GM12878 (cell line): ENCODE results near the gene FOXF1. TPM values are rescaled to one million over a fixed set of nuclear protein-coding genes. Genes with fewer than 3 reads are reported as not detected.

ENCODE experiments used
- BACH1 ChIP-seq: fragments of 450-650 bp; IDR thresholded peaks from 2 replicates; pipeline ENCODE4 v1.6.1; 2017; ENCODE audit warnings: mild to moderate bottlenecking, borderline replicate concordance
- BCL3 ChIP-seq: IDR thresholded peaks from 2 replicates; pipeline ENCODE4 v1.6.1; 2011; ENCODE audit warnings: borderline replicate concordance, low read depth, mild to moderate bottlenecking, moderate library complexity, low read length; ENCODE audit not compliant: insufficient read depth, poor library complexity, severe bottlenecking
- BHLHE40 ChIP-seq, 2 experiments: fragments of 450-650 bp in 1 of 2; IDR thresholded peaks; 2 replicates each; pipeline ENCODE4 v1.6.1; 2011 to 2017; ENCODE audit warnings: low read depth in 2 of 2, borderline replicate concordance in 1 of 2, improper control_type of control experiment in 1 of 2, low read length in 1 of 2, mild to moderate bottlenecking in 1 of 2
- BMI1 ChIP-seq: fragments of 450-650 bp; IDR thresholded peaks from 2 replicates; pipeline ENCODE4 v1.6.1; 2016; ENCODE audit warnings: mild to moderate bottlenecking, moderate library complexity, borderline replicate concordance
- CREB1 ChIP-seq: IDR thresholded peaks from 2 replicates; pipeline ENCODE4 v1.6.1; 2012; ENCODE audit warnings: low read depth, mild to moderate bottlenecking, inconsistent platforms
- EGR1 ChIP-seq, 2 experiments: IDR thresholded peaks; 1 replicate in 1 of 2; 2 replicates in 1 of 2; pipeline ENCODE4 v1.6.1; 2011 to 2012; ENCODE audit warnings: low read depth in 2 of 2, low read length in 2 of 2, borderline replicate concordance in 1 of 2, mild to moderate bottlenecking in 1 of 2, moderate library complexity in 1 of 2
- ESRRA ChIP-seq: IDR thresholded peaks from 2 replicates; pipeline ENCODE4 v1.6.1; 2012; ENCODE audit warnings: mild to moderate bottlenecking, low read length, improper control_type of control experiment
- ETV6 ChIP-seq, 2 experiments: fragments of 450-650 bp in 1 of 2; IDR thresholded peaks in 1 of 2; conservative IDR thresholded peaks in 1 of 2; 2 replicates each; pipeline ENCODE4 v1.6.1; 2014; ENCODE audit warnings: antibody characterized with exemption in 1 of 2, borderline replicate concordance in 1 of 2, low read depth in 1 of 2, mild to moderate bottlenecking in 1 of 2, moderate library complexity in 1 of 2
- FOXM1 ChIP-seq: IDR thresholded peaks from 2 replicates; pipeline ENCODE4 v1.6.1; 2012; ENCODE audit warnings: low read depth, mild to moderate bottlenecking, inconsistent platforms, low read length, moderate library complexity
- HDAC2 ChIP-seq: fragments of 200-600 bp; sonication (generic); IDR thresholded peaks from 2 replicates; pipeline ENCODE4 v1.6.1; 2017
- HDGF ChIP-seq: fragments of 450-650 bp; IDR thresholded peaks from 2 replicates; pipeline ENCODE4 v1.6.1; 2016; ENCODE audit warnings: antibody characterized with exemption
- IKZF1 ChIP-seq: fragments of 450-650 bp; conservative IDR thresholded peaks from 2 replicates; pipeline ENCODE4 v1.6.1; 2017; ENCODE audit warnings: antibody characterized with exemption, mild to moderate bottlenecking
- IKZF2 ChIP-seq, 2 experiments: fragments of 450-650 bp; IDR thresholded peaks; 2 replicates each; pipeline ENCODE4 v1.6.1; 2017; ENCODE audit warnings: mild to moderate bottlenecking in 2 of 2, moderate library complexity in 2 of 2
- IRF3 ChIP-seq: fragments of 450-650 bp; IDR thresholded peaks from 2 replicates; pipeline ENCODE4 v1.6.1; 2014; ENCODE audit warnings: mild to moderate bottlenecking
- IRF4 ChIP-seq: IDR thresholded peaks from 2 replicates; pipeline ENCODE4 v1.6.1; 2011; ENCODE audit warnings: low read depth, low read length
- JUNB ChIP-seq: IDR thresholded peaks from 2 replicates; pipeline ENCODE4 v1.6.1; 2016; ENCODE audit warnings: antibody characterized with exemption, mild to moderate bottlenecking
- JUND ChIP-seq: IDR thresholded peaks from 2 replicates; pipeline ENCODE4 v1.6.1; 2012; ENCODE audit warnings: low read depth, mild to moderate bottlenecking, low read length, improper control_type of control experiment, moderate library complexity
- NBN ChIP-seq: fragments of 450-650 bp; IDR thresholded peaks from 2 replicates; pipeline ENCODE4 v1.6.1; 2016
- NRF1 ChIP-seq: conservative IDR thresholded peaks from 2 replicates; pipeline ENCODE4 v1.6.1; 2011; ENCODE audit warnings: mild to moderate bottlenecking, low read depth, low read length, improper control_type of control experiment
- POLR2AphosphoS2 ChIP-seq: IDR thresholded peaks from 2 replicates; pipeline ENCODE4 v1.6.1; 2011; ENCODE audit warnings: low read depth, mild to moderate bottlenecking, low read length, improper control_type of control experiment, moderate library complexity
- RB1 ChIP-seq: fragments of 450-650 bp; formaldehyde crosslinking; IDR thresholded peaks from 2 replicates; pipeline ENCODE4 v1.6.1; 2017; ENCODE audit warnings: mild to moderate bottlenecking, borderline replicate concordance
- RELA ChIP-seq: fragments of 450-650 bp; IDR thresholded peaks from 2 replicates; pipeline ENCODE4 v1.8.0; 2014; ENCODE audit warnings: borderline replicate concordance; ENCODE audit not compliant: partially characterized antibody
- RUNX3 ChIP-seq: IDR thresholded peaks from 2 replicates; pipeline ENCODE4 v1.6.1; 2012; ENCODE audit warnings: low read length, inconsistent platforms
- SMAD5 ChIP-seq: IDR thresholded peaks from 2 replicates; pipeline ENCODE4 v1.6.1; 2016; ENCODE audit warnings: antibody characterized with exemption, low read depth
- SMARCA5 ChIP-seq: fragments of 450-650 bp; IDR thresholded peaks from 2 replicates; pipeline ENCODE4 v1.6.1; 2017; ENCODE audit warnings: mild to moderate bottlenecking
- SP1 ChIP-seq: IDR thresholded peaks from one replicate; pipeline ENCODE4 v1.6.1; 2011; ENCODE audit warnings: low read depth, low read length
- SREBF2 ChIP-seq: IDR thresholded peaks from 2 replicates; pipeline ENCODE4 v1.6.1; 2012; ENCODE audit warnings: mild to moderate bottlenecking, low read length
- SRF ChIP-seq, 2 experiments: IDR thresholded peaks; 2 replicates each; pipeline ENCODE4 v1.6.1; 2011; ENCODE audit warnings: low read depth in 2 of 2, low read length in 2 of 2, mild to moderate bottlenecking in 1 of 2, moderate library complexity in 1 of 2
- YY1 ChIP-seq: IDR thresholded peaks from 2 replicates; pipeline ENCODE4 v1.6.1; 2011; ENCODE audit warnings: low read depth, mild to moderate bottlenecking, low read length
- ZNF207 ChIP-seq: fragments of 450-650 bp; IDR thresholded peaks from 2 replicates; pipeline ENCODE4 v1.6.1; 2014; ENCODE audit warnings: antibody characterized with exemption, mild to moderate bottlenecking, borderline replicate concordance
- polyA plus RNA-seq, 11 experiments: library from polyadenylated mRNA; depleted of rRNA in 4 of 11; unstranded in 6 of 11; stranded (reverse) in 5 of 11; fragments of >200 nt; fragmentation: Nextera tagmentation in 4 of 11; fragmentation: Illumina TruSeq in 1 of 11; extraction: Ambion mirVana in 4 of 11; extraction: Trizol in 1 of 11; gene quantifications; 1 replicate in 1 of 11; 2 replicates in 10 of 11; pipeline versions ENCODE4 v1.2.1 to v1.2.3, GENCODE V29; 2011 to 2016; ENCODE audit warnings: inconsistent platforms in 2 of 11, missing spikeins in 2 of 11, low read depth in 1 of 11
- total RNA-seq, 4 experiments: library from RNA; depleted of rRNA in 3 of 4; stranded (reverse); fragments of >200 nt in 3 of 4; fragmentation: Illumina TruSeq in 1 of 4; extraction: Trizol in 1 of 4; gene quantifications; 2 replicates each; pipeline versions ENCODE4 v1.2.1 to v1.2.3, GENCODE V29; 2013 to 2021

Gene FOXF1
- total and polyA plus RNA-seq, 10 of the 15 experiments (the other 5 are each of a cell fraction or from before 2014, with no cell fraction given), result 0.01 TPM; not detected in 9

- peak; percentile 84 for TF ChIP-seq RELA
- no peak for TF ChIP-seq IKZF2 (IDR thresholded peaks at IDR 0.05)
- TF ChIP-seq YY1, result peak; percentile 75; the same call in 1 of the 2 replicates
- no peak for TF ChIP-seq JUNB
- peak; percentile 87; the same call in 1 of the 2 replicates for TF ChIP-seq RB1
- TF ChIP-seq BCL3, result no peak
- 0 out of 2 replicates have a peak, but pooled peaks have one; percentile 28 for TF ChIP-seq NBN
- TF ChIP-seq HDGF, result no peak
- TF ChIP-seq SMAD5, result no peak
- 0 out of 2 replicates have a peak, but pooled peaks have one; percentile 48 for TF ChIP-seq FOXM1
- peak; percentile 17 for TF ChIP-seq SP1
- no peak for TF ChIP-seq CREB1
- peak; percentile 81; the same call in 1 of the 2 replicates for TF ChIP-seq SMARCA5
- TF ChIP-seq RUNX3, result no peak
- TF ChIP-seq IKZF1, result peak; percentile 33; the same call in 1 of the 2 replicates
- TF ChIP-seq BACH1, result no peak
- no peak for TF ChIP-seq ETV6 (conservative IDR thresholded peaks at IDR 0.05 in 1 of 2, IDR thresholded peaks at IDR 0.05 in 1 of 2; ENCODE audit: borderline replicate concordance in 1 of 2, low read depth in 1 of 2)
- peak; percentile 28 to 56; a peak in 2 of 4 replicates for TF ChIP-seq BHLHE40 (IDR thresholded peaks at IDR 0.05; ENCODE audit: borderline replicate concordance in 1 of 2, low read depth in 2 of 2, low read length in 1 of 2)
- no peak for TF ChIP-seq SREBF2
- no peak for TF ChIP-seq EGR1 (IDR thresholded peaks at IDR 0.05; ENCODE audit: borderline replicate concordance in 1 of 2, low read depth in 2 of 2, low read length in 2 of 2)
- no peak for TF ChIP-seq BMI1
- no peak for TF ChIP-seq NRF1
- no peak for TF ChIP-seq POLR2AphosphoS2
- no peak for TF ChIP-seq HDAC2
- peak; percentile 53; the same call in 1 of the 2 replicates for TF ChIP-seq IRF3
- TF ChIP-seq ZNF207, result peak; percentile 75; the same call in 1 of the 2 replicates
- 0 out of 2 replicates have a peak, but pooled peaks have one; percentile 12 for TF ChIP-seq IRF4
- TF ChIP-seq ESRRA, result peak; percentile 40; the same call in 1 of the 2 replicates
- TF ChIP-seq SRF (IDR thresholded peaks at IDR 0.05; ENCODE audit: low read depth in 2 of 2, low read length in 2 of 2), result no peak
- peak; percentile 35; the same call in 1 of the 2 replicates for TF ChIP-seq JUND
These were observed 53.4 kb downstream of the FOXF1 start (continued) for GRCh38 chr16:86563469-86564345.
